ENCODE data around the gene KRTAP21-3. TPM values are rescaled to one million over a fixed set of nuclear protein-coding genes. Genes with fewer than 3 reads are reported as not detected.

The KRTAP21-3 gene
- total and polyA plus RNA-seq, 12 donors, result not detected

- H3K4me3 ChIP-seq, result no peak overlapping the region
- no peaks in the 10 kb centered on the region for H3K27me3 ChIP-seq
- H3K4me1 ChIP-seq (replicated peaks in 1 of 2), result no peaks in the 10 kb centered on the region
- WGBS, 4 donors, result 69 to 76% (median 75%) methylated on average over 1 of the region's 1 CpG
- no peak for DNase-seq
- H3K36me3 ChIP-seq (replicated peaks in 1 of 2), result no peaks in the 10 kb centered on the region
- no peaks in the 10 kb centered on the region for H3K9me3 ChIP-seq (replicated peaks in 1 of 3)
- no peak for TF ChIP-seq POLR2A (IDR thresholded peaks at IDR 0.05)
- no peak for TF ChIP-seq CTCF (IDR thresholded peaks at IDR 0.05)
- intact Hi-C loops (cut with DNase I), result no loop called here
- no peak overlapping the region for H3K27ac ChIP-seq
Measured at GRCh38 chr21:30674312-30674711, 44.3 kb downstream of the KRTAP21-3 start.

DNA sequence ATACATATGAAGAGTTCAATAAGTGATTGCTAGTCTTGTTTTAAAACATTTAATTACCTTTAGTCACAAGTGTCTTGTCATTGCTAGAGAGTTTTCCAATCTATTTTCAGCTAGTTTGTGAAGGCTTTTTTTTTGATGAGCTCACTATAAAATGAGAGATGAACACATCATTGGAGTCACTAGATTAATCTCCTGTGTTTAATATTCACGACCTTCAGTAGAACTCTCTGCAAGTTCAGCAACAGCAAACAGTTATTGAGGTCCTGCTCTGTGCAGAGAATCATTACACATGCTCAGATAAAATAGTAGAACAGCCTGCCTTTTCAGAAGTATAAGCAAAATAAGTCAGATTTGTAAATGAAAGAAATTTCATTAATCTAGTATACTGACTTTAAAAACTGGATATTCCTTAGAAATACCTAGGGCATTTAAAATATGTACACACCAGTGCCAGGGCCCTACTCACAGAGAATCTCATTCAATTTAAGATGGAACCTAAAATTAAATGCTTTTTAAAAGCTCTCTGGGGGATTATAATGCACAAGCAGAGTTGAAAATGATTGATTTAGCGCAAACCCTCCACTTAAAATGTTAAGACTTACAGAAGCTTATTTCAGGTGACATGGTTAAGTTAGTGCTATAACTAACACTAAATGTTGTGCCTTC lies 45.5 kb downstream of the KRTAP21-3 start:
- H3K4me1 ChIP-seq (replicated peaks in 1 of 2), result no peaks in the 10 kb centered on the region
- H3K9me3 ChIP-seq (replicated peaks in 1 of 3), result no peaks in the 10 kb centered on the region
- no peak overlapping the region for H3K4me3 ChIP-seq
- TF ChIP-seq CTCF (IDR thresholded peaks at IDR 0.05) (no peak), POLR2A (IDR thresholded peaks at IDR 0.05) (no peak)
- no peak for DNase-seq
- no peaks in the 10 kb centered on the region for H3K27me3 ChIP-seq
- intact Hi-C loops (cut with DNase I), result no loop called here
- WGBS, 4 donors, result 60 to 65% (median 60%) methylated on average over 2 of the region's 2 CpGs
- no peak overlapping the region for H3K27ac ChIP-seq
- no peaks in the 10 kb centered on the region for H3K36me3 ChIP-seq (replicated peaks in 1 of 2)

GRCh38 chr21:30668776-30669175 lies 49.8 kb downstream of the KRTAP21-3 start:
- Histone ChIP-seq H3K36me3 (replicated peaks in 1 of 2) (no peaks in the 10 kb centered on the region), H3K27ac (no peak overlapping the region), H3K27me3 (no peaks in the 10 kb centered on the region), H3K4me1 (replicated peaks in 1 of 2) (no peaks in the 10 kb centered on the region), H3K4me3 (no peak overlapping the region), H3K9me3 (replicated peaks in 1 of 3) (no peaks in the 10 kb centered on the region)
- DNase-seq, result no peak
- intact Hi-C loops (cut with DNase I), result no loop called here
- no peak for TF ChIP-seq CTCF (IDR thresholded peaks at IDR 0.05)
- TF ChIP-seq POLR2A (IDR thresholded peaks at IDR 0.05), result no peak
- 56 to 88% (median 75%) methylated on average over 1 of the region's 1 CpG for WGBS, 4 donors

Small RNA genes within 50 kb of the gene (small RNA-seq; reads per million reads assigned to genes)
- gene AP000244.1 (0 reads per million in 2 donors), gene KRTAP21-3 (0 reads per million in 2 donors)

Other genes starting within 250 kb of the KRTAP21-3 start
- gene KRTAP19-1, start 238.4 kb downstream of the KRTAP21-3 start, total RNA-seq, result not detected
- gene KRTAP19-1, start 238.4 kb downstream of the KRTAP21-3 start, polyA plus RNA-seq, result not detected
- not detected for gene KRTAP19-2, start 231.3 kb downstream of the KRTAP21-3 start, total RNA-seq
- gene KRTAP19-2, start 231.3 kb downstream of the KRTAP21-3 start, polyA plus RNA-seq, result not detected
- not detected for gene KRTAP19-3, start 226.8 kb downstream of the KRTAP21-3 start, total RNA-seq
- gene KRTAP19-3, start 226.8 kb downstream of the KRTAP21-3 start, polyA plus RNA-seq, result not detected
- gene KRTAP19-4, start 221.6 kb downstream of the KRTAP21-3 start, total RNA-seq, result not detected
- not detected for gene KRTAP19-4, start 221.6 kb downstream of the KRTAP21-3 start, polyA plus RNA-seq
- not detected for gene KRTAP19-5, start 216.6 kb downstream of the KRTAP21-3 start, total RNA-seq
- not detected for gene KRTAP19-5, start 216.6 kb downstream of the KRTAP21-3 start, polyA plus RNA-seq
- gene KRTAP19-6, start 176.9 kb downstream of the KRTAP21-3 start, total RNA-seq, result not detected
- gene KRTAP19-6, start 176.9 kb downstream of the KRTAP21-3 start, polyA plus RNA-seq, result not detected
- gene KRTAP19-7, start 157.5 kb downstream of the KRTAP21-3 start, total RNA-seq, result not detected
- gene KRTAP19-7, start 157.5 kb downstream of the KRTAP21-3 start, polyA plus RNA-seq, result not detected
- not detected for gene KRTAP22-2, start 128.4 kb downstream of the KRTAP21-3 start, total RNA-seq
- not detected for gene KRTAP22-2, start 128.4 kb downstream of the KRTAP21-3 start, polyA plus RNA-seq
- not detected for gene KRTAP6-3, start 126.3 kb downstream of the KRTAP21-3 start, total RNA-seq
- gene KRTAP6-3, start 126.3 kb downstream of the KRTAP21-3 start, polyA plus RNA-seq, result not detected
- not detected for gene KRTAP6-2, start 119.9 kb downstream of the KRTAP21-3 start, total RNA-seq
- not detected for gene KRTAP6-2, start 119.9 kb downstream of the KRTAP21-3 start, polyA plus RNA-seq
- not detected for gene KRTAP22-1, start 117.7 kb downstream of the KRTAP21-3 start, total RNA-seq
- not detected for gene KRTAP22-1, start 117.7 kb downstream of the KRTAP21-3 start, polyA plus RNA-seq
- not detected for gene KRTAP6-1, start 104.8 kb downstream of the KRTAP21-3 start, total RNA-seq
- gene KRTAP6-1, start 104.8 kb downstream of the KRTAP21-3 start, polyA plus RNA-seq, result not detected
- not detected for gene KRTAP20-1, start 102.4 kb downstream of the KRTAP21-3 start, total RNA-seq
- gene KRTAP20-1, start 102.4 kb downstream of the KRTAP21-3 start, polyA plus RNA-seq, result not detected
- gene KRTAP20-4, start 98.2 kb downstream of the KRTAP21-3 start, total RNA-seq, result not detected
- gene KRTAP20-4, start 98.2 kb downstream of the KRTAP21-3 start, polyA plus RNA-seq, result not detected
- not detected for gene KRTAP20-2, start 83.6 kb downstream of the KRTAP21-3 start, total RNA-seq
- not detected for gene KRTAP20-2, start 83.6 kb downstream of the KRTAP21-3 start, polyA plus RNA-seq
- not detected for gene KRTAP20-3, start 75.9 kb downstream of the KRTAP21-3 start, total RNA-seq
- not detected for gene KRTAP20-3, start 75.9 kb downstream of the KRTAP21-3 start, polyA plus RNA-seq
- not detected for gene KRTAP21-2, start 28.5 kb upstream of the KRTAP21-3 start, total RNA-seq
- not detected for gene KRTAP21-2, start 28.5 kb upstream of the KRTAP21-3 start, polyA plus RNA-seq
- gene KRTAP21-1, start 36.7 kb upstream of the KRTAP21-3 start, total RNA-seq, result not detected
- gene KRTAP21-1, start 36.7 kb upstream of the KRTAP21-3 start, polyA plus RNA-seq, result not detected
- not detected for gene KRTAP8-1, start 94.5 kb upstream of the KRTAP21-3 start, total RNA-seq
- gene KRTAP8-1, start 94.5 kb upstream of the KRTAP21-3 start, polyA plus RNA-seq, result not detected
- not detected for gene KRTAP7-1, start 111.0 kb upstream of the KRTAP21-3 start, total RNA-seq
- gene KRTAP7-1, start 111.0 kb upstream of the KRTAP21-3 start, polyA plus RNA-seq, result not detected
- not detected for gene KRTAP11-1, start 162.8 kb upstream of the KRTAP21-3 start, total RNA-seq
- not detected for gene KRTAP11-1, start 162.8 kb upstream of the KRTAP21-3 start, polyA plus RNA-seq

All from adrenal gland (tissue), 12 donors.